CD4-positive, alpha-beta T cell treated with Interleukin-4 for 1 hour (primary cell): ENCODE results near the gene LEAP2.

Experiments
- DNase-seq, 2 donors: peaks; one replicate each; pipeline ENCODE4 v3.0.0-alpha.2; 2020 to 2022

Gene LEAP2

GRCh38 chr5:132873119-132873929, at the start of gene LEAP2:
Gene LEAP2 (plus strand): TSS chr5:132873668. CDS start chr5:132873695, 27 bp downstream.
- DNase-seq: no peak

- DNase-seq: no peak
Measured at GRCh38 chr5:132824426-132824825, 49.0 kb upstream of the LEAP2 start.

- DNase-seq: no peak
Measured at GRCh38 chr5:132825033-132825833, 48.2 kb upstream of the LEAP2 start.

- no peak for DNase-seq
Measured at GRCh38 chr5:132825834-132826391, 47.6 kb upstream of the LEAP2 start.

GRCh38 chr5:132826424-132827082, 46.9 kb upstream of the LEAP2 start:
- DNase-seq: no peak

- DNase-seq: no peak
Measured at GRCh38 chr5:132827943-132828673, 45.4 kb upstream of the LEAP2 start.

GRCh38 chr5:132828846-132829494, 44.5 kb upstream of the LEAP2 start:
- no peak for DNase-seq

GRCh38 chr5:132829742-132830435, 43.6 kb upstream of the LEAP2 start:
- peak; percentile 68 to 69 for DNase-seq

- no peak for DNase-seq
Measured at GRCh38 chr5:132830436-132831094, 42.9 kb upstream of the LEAP2 start, which contains the start of gene SHROOM1. Gene SHROOM1 (minus strand): TSS chr5:132830647. CDS start chr5:132826140, 4,507 bp downstream.

GRCh38 chr5:132831095-132831860, 42.2 kb upstream of the LEAP2 start:
- DNase-seq: no peak

GRCh38 chr5:132832612-132833011, 40.9 kb upstream of the LEAP2 start:
- no peak for DNase-seq

- no peak for DNase-seq
Measured at GRCh38 chr5:132834057-132834456, 39.4 kb upstream of the LEAP2 start.

- DNase-seq: no peak
Measured at GRCh38 chr5:132836852-132837251, 36.6 kb upstream of the LEAP2 start.

GRCh38 chr5:132837868-132838267, 35.6 kb upstream of the LEAP2 start:
- no peak for DNase-seq

- no peak for DNase-seq
Measured at GRCh38 chr5:132838516-132839282, 34.8 kb upstream of the LEAP2 start.

GRCh38 chr5:132839426-132840301, 33.8 kb upstream of the LEAP2 start:
- no peak for DNase-seq

- no peak for DNase-seq
Measured at GRCh38 chr5:132840313-132840712, 33.2 kb upstream of the LEAP2 start.

GRCh38 chr5:132840896-132841295, 32.6 kb upstream of the LEAP2 start:
- no peak for DNase-seq
